Keratinocyte (primary cell): ENCODE measurements around the gene MAPKBP1.

Experiments
- CTCF ChIP-seq, 3 experiments: IDR thresholded peaks in 1 of 3; conservative IDR thresholded peaks in 1 of 3; optimal IDR thresholded peaks in 1 of 3; 2 replicates in 2 of 3; 3 replicates in 1 of 3; pipeline versions ENCODE3 to v1.5.1; 2011; ENCODE audit warnings: low read length in 3 of 3, mild to moderate bottlenecking in 3 of 3, moderate library complexity in 2 of 3, control low read depth in 1 of 3, inconsistent platforms in 1 of 3; ENCODE audit not compliant: insufficient read depth in 2 of 3; ENCODE audit errors: extremely low read depth in 1 of 3
- EZH2 ChIP-seq: IDR thresholded peaks from one replicate; pipeline ENCODE4 v1.6.1; 2012; ENCODE audit warnings: inconsistent platforms, mild to moderate bottlenecking, low read length, moderate library complexity

- TF ChIP-seq CTCF (optimal IDR thresholded peaks at IDR 0.05 in 1 of 3, IDR thresholded peaks at IDR 0.05 in 1 of 3, conservative IDR thresholded peaks at IDR 0.05 in 1 of 3; ENCODE audit: extremely low read depth in 1 of 3, insufficient read depth in 2 of 3, low read length in 3 of 3) (no peak), EZH2 (no peak)
Measured at GRCh38 chr15:41827880-41828806, 53.9 kb downstream of the MAPKBP1 start, which contains the start of gene JMJD7.
